Measurements from ENCODE around the gene ZNRD2.

- TF ChIP-seq ARNTL (CRISPR knock-in tag; IDR thresholded peaks at IDR 0.05; ENCODE audit: borderline replicate concordance, low read depth) (no peak), GLIS3 (CRISPR knock-in tag; IDR thresholded peaks at IDR 0.05) (no peak)
Observed at GRCh38 chr11:65588199-65589054, 18.1 kb downstream of the ZNRD2 start.
